IPS-NIHi7 (cell line): ENCODE data around the gene SLC17A5.
"Not testable (repeated sequence)": the region's sequence is repeated elsewhere in the genome, so short reads cannot be mapped to it uniquely, and the experiment has no call there.

ENCODE experiments used
- DNase-seq: peaks from one replicate; pipeline ENCODE4 v3.0.0; 2012; ENCODE audit warnings: mixed read lengths; ENCODE audit errors: extremely low spot score

The SLC17A5 gene

GRCh38 chr6:73653571-73654424 is at the start of gene SLC17A5:
TSS of gene SLC17A5 (minus strand) at chr6:73653992. CDS start at chr6:73653886, 106 bp downstream.
- DNase-seq = peak; percentile 97

DNA sequence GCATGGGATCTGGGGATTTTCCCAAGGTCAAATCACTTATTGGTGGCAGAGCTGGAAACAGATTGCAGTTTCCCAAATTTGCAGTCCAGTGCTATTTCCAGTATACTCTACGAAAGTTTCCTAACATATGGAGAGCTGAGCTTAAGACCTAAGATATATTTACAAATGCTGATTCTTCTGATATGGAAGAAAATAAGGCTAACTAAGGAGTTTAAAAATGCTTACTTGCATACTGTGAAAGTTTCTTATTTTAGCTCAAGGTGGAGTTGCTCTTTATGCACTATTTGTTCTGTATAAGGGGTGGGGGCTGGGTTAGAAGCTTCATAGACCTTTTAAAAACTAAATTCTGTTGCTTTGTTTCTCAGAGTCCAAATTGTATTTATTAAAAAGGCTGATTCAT is 49.7 kb upstream of the SLC17A5 start:
- DNase-seq = no peak

DNA sequence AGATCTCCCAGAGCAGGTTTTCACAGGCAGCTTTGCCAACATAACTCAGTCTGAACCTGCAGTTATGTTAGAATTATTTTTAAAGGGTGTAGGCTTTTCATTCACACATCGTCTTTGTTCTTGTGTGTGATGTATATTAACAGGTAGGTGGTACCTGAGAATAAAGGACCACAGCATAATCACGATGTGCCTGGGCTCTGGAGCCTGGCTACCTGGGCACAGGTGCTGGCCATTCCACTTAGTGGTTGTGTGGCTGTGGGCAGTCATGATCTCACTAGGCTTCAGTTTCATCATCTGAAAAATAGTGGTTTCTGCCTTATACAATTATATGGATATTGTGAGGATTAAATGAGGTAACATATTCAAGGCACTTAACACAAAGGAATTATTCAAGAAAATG is 48.7 kb upstream of the SLC17A5 start:
- DNase-seq = no peak

GRCh38 chr6:73699676-73700459 is 46.1 kb upstream of the SLC17A5 start:
- no peak for DNase-seq

GRCh38 chr6:73696966-73697655 is 43.3 kb upstream of the SLC17A5 start:
- peak; percentile 37 for DNase-seq

GRCh38 chr6:73695619-73696421 is 42.0 kb upstream of the SLC17A5 start, which contains the start of gene CD109:
TSS of gene CD109 (plus strand) at chr6:73696203. CDS start at chr6:73696216, 13 bp downstream.
- peak; percentile 72 for DNase-seq

DNA sequence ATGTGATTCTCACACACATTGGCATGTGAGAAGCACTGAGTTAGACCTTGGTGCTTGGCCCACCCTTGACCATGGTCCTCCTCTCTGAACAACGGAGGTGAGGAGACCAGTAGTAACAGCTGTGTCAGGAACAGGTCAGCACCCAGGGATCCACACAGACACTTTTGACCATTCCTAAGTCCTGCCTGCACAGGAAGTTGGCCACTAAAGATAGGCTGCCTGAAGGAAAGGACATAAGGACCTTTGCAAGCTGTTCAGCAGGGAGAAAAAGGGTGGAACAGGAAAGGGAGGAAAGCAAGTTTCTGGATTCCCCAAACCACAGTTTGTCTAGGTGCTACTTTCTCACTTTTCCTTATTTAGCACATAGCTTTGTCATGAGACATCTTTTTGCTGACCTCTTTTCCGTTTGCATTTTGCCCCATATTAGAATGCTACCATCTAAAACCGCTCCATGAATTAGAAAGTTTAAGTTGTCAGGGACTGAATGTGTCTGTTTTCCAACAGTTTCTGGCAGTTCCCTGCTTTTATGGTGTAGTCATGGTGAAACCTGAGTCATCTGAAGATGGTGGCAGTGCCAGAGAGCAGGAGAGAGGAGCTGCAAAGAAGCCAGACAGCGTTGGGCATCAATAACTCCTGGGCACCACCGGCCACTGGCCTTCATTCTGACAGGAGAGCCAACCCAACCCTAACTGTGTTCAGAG is 41.1 kb upstream of the SLC17A5 start:
- DNase-seq = no peak

GRCh38 chr6:73691512-73691911 is 37.7 kb upstream of the SLC17A5 start:
- DNase-seq = no peak

- DNase-seq = no peak
These were observed 36.3 kb upstream of the SLC17A5 start for GRCh38 chr6:73690056-73690455.

DNA sequence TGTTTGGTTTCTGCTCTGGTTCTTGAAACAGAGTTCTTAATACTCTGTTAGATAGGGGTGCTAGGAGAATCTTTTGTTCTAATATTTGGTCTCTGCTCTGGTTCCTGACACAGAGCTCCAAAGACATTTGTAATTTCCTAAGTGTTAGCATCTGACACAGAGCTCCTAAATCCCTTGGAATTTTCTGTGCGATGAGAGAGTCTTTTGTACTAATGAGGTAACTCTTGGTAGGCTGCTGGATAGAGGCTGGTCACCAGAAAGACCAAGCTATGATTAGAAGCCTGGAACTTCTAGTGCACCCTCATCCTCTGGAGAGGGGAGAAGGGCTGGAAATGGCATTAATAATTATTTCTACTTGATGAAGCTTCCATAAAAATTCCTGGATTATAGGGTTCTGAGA is 34.6 kb upstream of the SLC17A5 start:
- no peak for DNase-seq

- DNase-seq = not testable (repeated sequence)
These were observed 29.8 kb upstream of the SLC17A5 start for GRCh38 chr6:73683574-73683973.

DNA sequence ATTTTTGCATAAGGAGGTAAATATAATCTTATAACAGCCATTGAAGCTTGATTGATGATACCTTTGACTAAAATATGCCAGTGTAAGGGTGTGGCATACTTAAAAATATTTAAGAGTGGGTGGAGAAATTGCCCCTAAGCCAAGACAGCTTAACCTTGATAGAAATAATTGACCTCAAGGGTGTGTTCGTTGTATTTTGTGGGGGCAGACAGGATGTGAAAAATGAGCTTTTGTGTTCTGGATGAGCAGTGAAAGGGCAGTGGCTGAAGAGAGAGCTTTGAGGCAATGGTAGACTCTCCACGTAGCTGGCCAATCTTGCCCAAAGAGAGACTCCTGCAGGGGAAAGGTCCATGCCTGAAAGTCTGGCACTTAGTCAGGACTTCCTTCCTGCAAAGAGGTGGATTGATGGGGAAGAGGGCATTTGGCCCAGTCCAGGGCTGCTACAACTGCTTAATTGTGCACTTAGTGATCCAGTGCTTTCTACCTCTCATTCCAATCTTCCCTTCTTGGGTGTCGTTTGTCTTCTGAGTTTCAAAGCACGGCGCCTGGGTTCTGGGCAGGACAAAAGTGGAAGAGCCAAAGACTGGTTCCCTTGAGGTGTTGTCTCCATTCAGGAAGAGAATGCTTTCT is 26.6 kb upstream of the SLC17A5 start:
- no peak for DNase-seq

DNA sequence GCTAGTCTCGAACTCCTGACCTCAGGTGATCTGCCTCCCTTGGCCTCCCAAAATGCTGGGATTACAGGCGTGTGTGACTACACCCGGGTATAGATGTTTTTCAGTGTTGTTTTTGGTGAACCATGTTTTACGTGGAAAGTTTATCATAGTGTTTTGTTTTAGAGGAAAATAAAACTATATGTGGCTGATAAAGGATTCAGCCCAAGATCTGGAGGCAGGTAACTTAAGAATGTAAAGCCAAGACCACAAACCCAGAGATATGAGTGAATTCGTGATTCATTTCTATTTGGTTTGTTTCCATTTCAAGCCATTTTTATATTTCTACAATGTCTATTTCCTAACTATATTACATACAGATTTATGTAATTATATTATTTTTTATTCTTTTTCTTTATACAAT is 26.1 kb upstream of the SLC17A5 start:
- DNase-seq = not testable (repeated sequence)

- no peak for DNase-seq
These were observed 25.2 kb upstream of the SLC17A5 start for GRCh38 chr6:73679009-73679408.

DNA sequence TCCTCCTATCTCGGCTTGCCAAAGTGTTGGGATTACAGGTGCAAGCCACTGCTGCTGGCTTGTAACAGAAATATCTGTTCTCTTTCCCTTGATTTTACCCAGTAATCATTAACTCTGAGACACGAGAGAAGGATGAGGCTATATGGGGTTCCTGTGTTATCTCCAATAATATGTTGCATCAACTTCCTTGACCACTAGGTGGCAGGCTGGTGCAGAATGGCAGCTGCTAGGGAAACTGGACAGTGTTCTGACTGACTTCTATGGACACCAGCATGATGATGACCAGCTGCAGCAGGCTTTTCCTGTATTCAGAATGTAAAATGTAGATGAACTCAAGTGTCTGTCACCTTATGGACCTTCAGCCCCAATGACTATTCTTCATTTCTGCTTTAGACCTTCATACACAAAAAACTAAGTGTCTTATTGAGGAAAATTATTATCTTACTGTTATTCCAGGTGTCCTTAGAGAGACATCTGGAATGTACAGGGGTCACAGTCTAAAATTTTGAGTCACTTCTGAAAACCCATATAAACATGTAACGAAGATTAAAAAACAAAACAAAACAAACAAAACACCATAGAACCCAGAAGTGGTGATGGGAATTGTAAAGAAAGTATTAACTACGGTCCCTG is 21.8 kb upstream of the SLC17A5 start:
- DNase-seq = peak; percentile 82

DNA sequence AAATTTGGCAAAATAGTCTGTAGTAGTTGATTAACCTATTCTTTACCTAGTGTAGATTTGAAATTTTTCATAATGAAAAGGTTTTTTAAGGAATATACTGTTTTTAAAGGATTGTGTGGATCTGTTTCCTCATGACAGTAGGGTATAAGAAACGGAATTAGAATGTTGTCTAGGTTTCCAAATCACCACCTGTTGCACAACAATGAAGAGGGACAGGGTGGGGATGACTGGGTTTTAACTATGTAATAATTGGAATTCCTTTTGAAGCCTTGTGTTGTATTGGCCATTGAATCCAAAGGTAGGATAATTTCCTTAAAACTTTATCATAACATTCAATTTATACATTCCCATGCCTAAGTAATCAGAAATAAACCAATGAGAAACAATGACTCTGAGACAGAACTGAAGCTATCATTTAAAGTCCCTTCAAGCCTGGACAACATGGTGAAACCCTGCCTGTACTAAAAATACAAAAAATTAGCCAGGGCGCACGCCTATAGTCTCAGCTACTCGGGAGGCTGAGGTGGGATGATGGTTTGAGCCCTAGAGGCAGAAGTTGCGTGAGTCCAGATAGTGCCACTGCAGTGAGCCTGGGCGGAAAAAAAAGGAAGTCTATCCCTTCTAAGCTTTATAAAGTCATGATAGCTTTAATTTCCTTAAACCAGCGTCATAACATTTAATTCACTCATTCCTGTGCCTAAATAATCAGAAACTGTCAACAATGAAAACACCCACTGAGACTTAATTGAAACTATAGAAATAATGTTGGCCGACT is 18.3 kb upstream of the SLC17A5 start:
- DNase-seq = no peak

DNA sequence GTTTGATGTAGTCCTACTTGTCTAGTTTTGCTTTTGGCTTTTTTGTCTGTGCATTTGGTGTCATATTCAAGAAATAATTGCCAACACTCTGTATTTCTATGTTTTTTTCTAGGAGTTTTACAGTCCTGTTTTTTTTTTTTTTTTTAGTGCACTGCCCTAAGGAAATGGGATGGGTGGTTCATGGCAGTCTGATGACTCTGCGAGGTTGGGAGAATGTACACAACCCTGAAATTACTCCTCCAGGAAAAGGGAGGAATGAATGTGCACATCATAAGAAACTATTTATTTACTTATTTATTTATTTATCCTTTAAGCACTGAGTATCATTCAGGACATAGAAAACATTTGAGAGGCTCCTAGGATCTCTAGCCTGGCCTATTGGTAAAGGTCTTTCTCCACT is 15.2 kb upstream of the SLC17A5 start:
- no peak for DNase-seq

DNA sequence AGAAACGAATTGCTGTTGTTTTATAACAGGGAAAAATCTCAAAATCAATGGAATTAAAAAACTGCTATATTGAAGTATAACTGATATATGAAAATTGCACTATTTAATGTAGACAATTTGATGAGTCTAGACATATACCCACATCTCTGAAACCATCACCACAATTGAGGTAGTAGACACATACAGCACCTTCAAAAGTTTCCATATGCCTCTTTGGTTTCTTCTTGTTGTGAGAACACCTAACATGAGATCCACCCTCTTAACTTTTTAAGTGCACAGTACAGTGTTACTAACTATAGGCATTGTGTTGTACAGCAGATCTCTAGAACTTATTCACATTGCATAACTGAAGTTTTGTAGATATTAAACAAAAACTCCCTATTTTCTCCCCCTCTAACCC is 14.0 kb upstream of the SLC17A5 start:
- DNase-seq = no peak

GRCh38 chr6:73666393-73666792 is 12.6 kb upstream of the SLC17A5 start:
- no peak for DNase-seq
